HepG2 (cell line): Measurements from ENCODE around the gene AHRR. TPM values are rescaled to one million over a fixed set of nuclear protein-coding genes. Genes with fewer than 3 reads are reported as not detected.

ENCODE experiments used
- ATAC-seq: fragments of 200-7000 bp; cut with Tn5 transposase; 3 replicates; pipeline ENCODE4 v1.9.1; 2020; ENCODE audit warnings: mild to moderate bottlenecking, moderate library complexity
- BruUV-seq: library from RNA; stranded (reverse); fragments of 400-500 nt; replicated peaks from 2 replicates; lab custom pipeline; 2021; lab: Mats Ljungman, UMichigan
- CTCF ChIA-PET: fragments of 300-600 bp; formaldehyde crosslinking; extraction: SDS; loops from one replicate; lab custom pipeline; 2021; ENCODE audit warnings: low total read pairs, inconsistent platforms, low intra/inter-chr PET ratio; lab: Yijun Ruan, JAX
- POLR2A ChIA-PET: fragments of 350-600 bp; sonication (Branson Sonifier 250); formaldehyde crosslinking; loops from one replicate; lab custom pipeline; 2020; ENCODE audit warnings: antibody characterized with exemption, inconsistent platforms; lab: Yijun Ruan, JAX
- DNase-seq: peaks from one replicate; pipeline ENCODE4 v3.0.0-alpha.2; 2015; ENCODE audit warnings: low spot score
- FAIRE-seq: peaks from 3 replicates; lab custom pipeline; 2011; peaks lifted over from hg19 to GRCh38; lab: Jason Lieb, UNC
- H2AFZ ChIP-seq: one replicate; pipeline ENCODE4 v1.6.1; 2011; ENCODE audit warnings: low read length, inconsistent platforms
- H3K27ac ChIP-seq: fragments of 300-600 bp; 3 replicates; pipeline ENCODE4 v1.8.0; 2011; ENCODE audit warnings: mixed run types, mild to moderate bottlenecking, mixed read lengths, low read length, inconsistent platforms; ENCODE audit not compliant: insufficient read depth; ENCODE audit errors: extremely low read length
- H3K27me3 ChIP-seq, 2 experiments: fragments of 200-600 bp in 1 of 2; 2 replicates in 1 of 2; 3 replicates in 1 of 2; pipeline versions ENCODE4 v1.6.0 to v1.8.0; 2011; ENCODE audit warnings: low read length in 2 of 2, mild to moderate bottlenecking in 2 of 2, moderate library complexity in 2 of 2, inconsistent platforms in 1 of 2; ENCODE audit not compliant: insufficient read depth in 2 of 2, control insufficient read depth in 1 of 2
- H3K36me3 ChIP-seq, 2 experiments: fragments of 200-600 bp in 1 of 2; replicated peaks in 1 of 2; 2 replicates in 1 of 2; 3 replicates in 1 of 2; pipeline versions ENCODE4 v1.5.1 to v1.8.0; 2011; ENCODE audit warnings: low read length in 2 of 2, inconsistent platforms in 1 of 2; ENCODE audit not compliant: insufficient read depth in 2 of 2, control insufficient read depth in 1 of 2
- H3K4me1 ChIP-seq: 2 replicates; pipeline ENCODE4 v1.5.1; 2012; ENCODE audit warnings: low read length, inconsistent platforms; ENCODE audit not compliant: insufficient read depth
- H3K4me2 ChIP-seq: 2 replicates; pipeline ENCODE4 v1.6.0; 2011; ENCODE audit warnings: low read depth, low read length, inconsistent platforms
- H3K4me3 ChIP-seq, 3 experiments: fragments of 200-600 bp in 1 of 3; sonication (generic), shearing (Covaris generic) in 1 of 3; replicated peaks in 1 of 3; 2 replicates each; pipeline ENCODE4 v1.5.1; 2011 to 2016; ENCODE audit warnings: low read length in 3 of 3, inconsistent platforms in 2 of 3, low read depth in 2 of 3, mild to moderate bottlenecking in 2 of 3, control low read depth in 1 of 3, mixed read lengths in 1 of 3; ENCODE audit not compliant: insufficient read depth in 1 of 3
- H3K79me2 ChIP-seq: one replicate; pipeline ENCODE4 v1.6.1; 2011; ENCODE audit warnings: low read length, inconsistent platforms; ENCODE audit not compliant: insufficient read depth
- H3K9ac ChIP-seq: 2 replicates; pipeline ENCODE4 v1.6.0; 2011; ENCODE audit warnings: mild to moderate bottlenecking, low read depth, low read length, inconsistent platforms; ENCODE audit not compliant: insufficient read depth
- H3K9me3 ChIP-seq: 2 replicates; pipeline ENCODE4 v1.5.1; 2012; ENCODE audit warnings: mild to moderate bottlenecking, low read length
- H4K20me1 ChIP-seq: 2 replicates; pipeline ENCODE4 v1.6.0; 2011; ENCODE audit warnings: inconsistent platforms, mild to moderate bottlenecking, low read length, moderate library complexity; ENCODE audit not compliant: insufficient read depth
- CBFB ChIP-seq: sonication (generic); formaldehyde crosslinking; IDR thresholded peaks from 2 replicates; pipeline ENCODE4 v1.4.0; 2020; ENCODE audit warnings: missing genetic modification reagents
- ELF1 ChIP-seq: sonication (generic); formaldehyde crosslinking; IDR thresholded peaks from 2 replicates; pipeline ENCODE4 v1.4.0; 2020; ENCODE audit warnings: missing genetic modification reagents
- GTF3A ChIP-seq: sonication (generic); formaldehyde crosslinking; conservative IDR thresholded peaks from 2 replicates; pipeline ENCODE4 v1.4.0; 2020; ENCODE audit warnings: mild to moderate bottlenecking, missing genetic modification reagents
- HMGA1 ChIP-seq: sonication (generic); formaldehyde crosslinking; conservative IDR thresholded peaks from 2 replicates; pipeline ENCODE4 v1.4.0; 2020; ENCODE audit warnings: missing genetic modification reagents
- MAFG ChIP-seq: sonication (generic); formaldehyde crosslinking; IDR thresholded peaks from 2 replicates; pipeline ENCODE4 v1.5.1; 2020; ENCODE audit warnings: mild to moderate bottlenecking, missing genetic modification reagents
- NFKBIZ ChIP-seq: IDR thresholded peaks from 2 replicates; pipeline ENCODE4 v1.6.1; 2018; ENCODE audit warnings: missing genetic modification reagents, missing compliant biosample characterization
- NFRKB ChIP-seq: fragments of 450-650 bp; IDR thresholded peaks from 2 replicates; pipeline ENCODE4 v1.6.1; 2017
- SETDB1 ChIP-seq: sonication (generic); formaldehyde crosslinking; IDR thresholded peaks from 2 replicates; pipeline ENCODE4 v1.5.1; 2020; ENCODE audit warnings: missing genetic modification reagents, mild to moderate bottlenecking, borderline replicate concordance
- TFDP2 ChIP-seq: sonication (generic); formaldehyde crosslinking; IDR thresholded peaks from 2 replicates; pipeline ENCODE4 v1.4.0; 2020; ENCODE audit warnings: missing genetic modification reagents
- TRAFD1 ChIP-seq: sonication (generic); formaldehyde crosslinking; IDR thresholded peaks from 2 replicates; pipeline ENCODE4 v1.5.1; 2020; ENCODE audit warnings: missing genetic modification reagents, mild to moderate bottlenecking, borderline replicate concordance
- ZBTB1 ChIP-seq: sonication (generic); formaldehyde crosslinking; IDR thresholded peaks from 2 replicates; pipeline ENCODE4 v1.4.0; 2020; ENCODE audit warnings: missing genetic modification reagents, borderline replicate concordance
- ZMAT3 ChIP-seq: sonication (generic); formaldehyde crosslinking; conservative IDR thresholded peaks from 2 replicates; pipeline ENCODE4 v1.7.0; 2021; ENCODE audit warnings: missing genetic modification reagents
- ZNF234 ChIP-seq: sonication (generic); formaldehyde crosslinking; conservative IDR thresholded peaks from 2 replicates; pipeline ENCODE4 v1.5.1; 2020; ENCODE audit warnings: mild to moderate bottlenecking, missing genetic modification reagents
- ZNF331 ChIP-seq: sonication (generic); formaldehyde crosslinking; IDR thresholded peaks from 2 replicates; pipeline ENCODE4 v1.4.0; 2020; ENCODE audit warnings: missing genetic modification reagents
- ZNF556 ChIP-seq: sonication (generic); formaldehyde crosslinking; IDR thresholded peaks from 2 replicates; pipeline ENCODE4 v1.4.0; 2020; ENCODE audit warnings: mild to moderate bottlenecking, missing genetic modification reagents, borderline replicate concordance
- ZNF75D ChIP-seq: sonication (generic); formaldehyde crosslinking; IDR thresholded peaks from 2 replicates; pipeline ENCODE4 v1.8.1; 2023; ENCODE audit warnings: missing genetic modification reagents, mild to moderate bottlenecking, borderline replicate concordance
- WGBS: methylation state at CpG from one replicate; pipeline ENCODE4 v1.1.6; 2017; ENCODE audit warnings: low lambda C conversion rate; 5-methylcytosine and 5-hydroxymethylcytosine counted together
- in situ Hi-C: cut with HindIII; loops from 2 replicates; pipeline ENCODE4 v1.10.0; 2017; ENCODE audit warnings: low pct_unique_long_range_greater_than_20kb; ENCODE audit not compliant: extremely low pct_ligation_motif_present
- intact Hi-C: fragments of 100-400 bp; cut with micrococcal nuclease; formaldehyde crosslinking; loops from one replicate; pipeline ENCODE4 v1.10.0; 2022; ENCODE audit not compliant: unreplicated experiment
- polyA plus RNA-seq, 8 experiments: library from polyadenylated mRNA; depleted of rRNA in 3 of 8; stranded (reverse) in 7 of 8; unstranded in 1 of 8; fragments of >200 nt; fragmentation: Illumina TruSeq in 4 of 8; extraction: Trizol in 4 of 8; gene quantifications; 2 replicates each; pipeline versions ENCODE4 v1.2.1 to v1.2.3, GENCODE V29; 2011 to 2016; ENCODE audit warnings: low read depth in 4 of 8, missing spikeins in 1 of 8, mixed read lengths in 1 of 8; ENCODE audit not compliant: insufficient read depth in 1 of 8
- total RNA-seq, 5 experiments: library from RNA; depleted of rRNA; stranded (reverse); fragments of >200 nt; fragmentation: Illumina TruSeq; extraction: Trizol; gene quantifications; 2 replicates each; pipeline ENCODE4 v1.2.3, GENCODE V29; 2016; ENCODE audit warnings: low read depth in 1 of 5

The AHRR gene
- total and polyA plus RNA-seq, 2 of the 13 experiments (the other 11 are each of a cell fraction or from before 2014, with no cell fraction given), result 0.28 to 0.35 TPM

- 99% methylated on average over 14 of the region's 14 CpGs for WGBS
- Histone ChIP-seq H3K4me1 (no peaks in the 10 kb centered on the region), H4K20me1 (no peaks in the 10 kb centered on the region), H2AFZ (no peak overlapping the region), H3K36me3 (peaks cover 13 to 39% of the 10 kb centered on the region in 2 experiments; a peak in 4 of 5 replicates), H3K27ac (no peak overlapping the region), H3K9me3 (no peaks in the 10 kb centered on the region), H3K4me3 (no peak overlapping the region), H3K27me3 (no peaks in the 10 kb centered on the region), H3K9ac (no peak overlapping the region), H3K79me2 (no peaks in the 10 kb centered on the region), H3K4me2 (no peak overlapping the region)
- BruUV-seq, result no TSS peak
- in situ Hi-C loops (no loop called here), intact Hi-C loops (no loop called here)
- FAIRE-seq, result no peak
- no peak for DNase-seq
- ChIA-PET CTCF (no interaction called here), POLR2A (no interaction called here)
- no peak for ATAC-seq
- TF ChIP-seq ZNF234, result no peak
- TF ChIP-seq NFRKB, result no peak
- no peak for TF ChIP-seq CBFB (CRISPR knock-in tag)
- TF ChIP-seq ELF1 (CRISPR knock-in tag), result no peak
- TF ChIP-seq NFKBIZ (CRISPR knock-in tag), result no peak
- no peak for TF ChIP-seq ZNF75D (CRISPR knock-in tag)
- TF ChIP-seq HMGA1 (CRISPR knock-in tag), result no peak
- no peak for TF ChIP-seq ZNF556 (CRISPR knock-in tag)
- TF ChIP-seq ZNF331, result no peak
- TF ChIP-seq GTF3A (CRISPR knock-in tag), result no peak
- no peak for TF ChIP-seq ZMAT3 (CRISPR knock-in tag)
- no peak for TF ChIP-seq ZBTB1 (CRISPR knock-in tag)
- no peak for TF ChIP-seq TFDP2 (CRISPR knock-in tag)
- no peak for TF ChIP-seq SETDB1
- no peak for TF ChIP-seq MAFG
- no peak for TF ChIP-seq TRAFD1
Observed at GRCh38 chr5:305459-305858, 16.1 kb upstream of the AHRR start.
